MCF 10A (cell line): ENCODE results near the gene ADARB2. TPM values are rescaled to one million over a fixed set of nuclear protein-coding genes. Genes with fewer than 3 reads are reported as not detected.

Experiments
- BruUV-seq: library from RNA; stranded (reverse); fragments of 400-500 nt; replicated peaks from 2 replicates; lab custom pipeline; 2021; lab: Mats Ljungman, UMichigan
- CTCF ChIA-PET: fragments of 300-600 bp; sonication (Branson Sonifier 250); formaldehyde crosslinking; extraction: SDS; loops from one replicate; lab custom pipeline; 2021; ENCODE audit warnings: antibody characterized with exemption, inconsistent platforms; lab: Yijun Ruan, JAX
- POLR2A ChIA-PET: fragments of 300-600, 350-650 bp; sonication (Branson Sonifier 250); formaldehyde crosslinking; extraction: SDS; loops from one replicate; lab custom pipeline; 2020; ENCODE audit warnings: antibody characterized with exemption, inconsistent platforms; lab: Yijun Ruan, JAX
- DNase-seq: peaks from one replicate; pipeline ENCODE4 v3.0.0-alpha.2; 2018; ENCODE audit not compliant: unreplicated experiment
- H3K27ac Mint-ChIP-seq: one replicate; pipeline ENCODE4 v1.8.0; 2022; ENCODE audit warnings: mild to moderate bottlenecking, low read depth, mixed read lengths; ENCODE audit not compliant: unreplicated experiment
- H3K27me3 Mint-ChIP-seq: one replicate; pipeline ENCODE4 v1.8.0; 2022; ENCODE audit warnings: mixed read lengths; ENCODE audit not compliant: insufficient read depth, unreplicated experiment
- H3K36me3 Mint-ChIP-seq: one replicate; pipeline ENCODE4 v1.8.0; 2022; ENCODE audit warnings: mild to moderate bottlenecking, moderate library complexity, mixed read lengths; ENCODE audit not compliant: insufficient read depth, unreplicated experiment
- H3K4me1 Mint-ChIP-seq: one replicate; pipeline ENCODE4 v1.8.0; 2022; ENCODE audit warnings: mixed read lengths; ENCODE audit not compliant: insufficient read depth, unreplicated experiment
- H3K4me3 Mint-ChIP-seq: one replicate; pipeline ENCODE4 v1.8.0; 2022; ENCODE audit warnings: mild to moderate bottlenecking, moderate library complexity, mixed read lengths; ENCODE audit not compliant: unreplicated experiment
- H3K9me3 Mint-ChIP-seq: one replicate; pipeline ENCODE4 v1.8.0; 2022; ENCODE audit warnings: mixed read lengths; ENCODE audit not compliant: unreplicated experiment
- intact Hi-C: fragments of 100-400 bp; cut with micrococcal nuclease; formaldehyde crosslinking; loops from 2 replicates; pipeline ENCODE4 v1.14.1; 2022
- total RNA-seq: library from RNA; stranded (reverse); gene quantifications from 2 replicates; pipeline ENCODE4 v1.2.3, GENCODE V29; 2022
- TF ChIP-seq, protein P1 (sequence below): fragments of 200-600 bp; IDR thresholded peaks from one replicate; pipeline ENCODE4 v1.8.0; 2022; ENCODE audit warnings: antibody characterized with exemption, mild to moderate bottlenecking; ENCODE audit not compliant: unreplicated experiment

The ADARB2 gene
- total RNA-seq, 1 experiment from 2014 or later, result 0.96 TPM

DNA sequence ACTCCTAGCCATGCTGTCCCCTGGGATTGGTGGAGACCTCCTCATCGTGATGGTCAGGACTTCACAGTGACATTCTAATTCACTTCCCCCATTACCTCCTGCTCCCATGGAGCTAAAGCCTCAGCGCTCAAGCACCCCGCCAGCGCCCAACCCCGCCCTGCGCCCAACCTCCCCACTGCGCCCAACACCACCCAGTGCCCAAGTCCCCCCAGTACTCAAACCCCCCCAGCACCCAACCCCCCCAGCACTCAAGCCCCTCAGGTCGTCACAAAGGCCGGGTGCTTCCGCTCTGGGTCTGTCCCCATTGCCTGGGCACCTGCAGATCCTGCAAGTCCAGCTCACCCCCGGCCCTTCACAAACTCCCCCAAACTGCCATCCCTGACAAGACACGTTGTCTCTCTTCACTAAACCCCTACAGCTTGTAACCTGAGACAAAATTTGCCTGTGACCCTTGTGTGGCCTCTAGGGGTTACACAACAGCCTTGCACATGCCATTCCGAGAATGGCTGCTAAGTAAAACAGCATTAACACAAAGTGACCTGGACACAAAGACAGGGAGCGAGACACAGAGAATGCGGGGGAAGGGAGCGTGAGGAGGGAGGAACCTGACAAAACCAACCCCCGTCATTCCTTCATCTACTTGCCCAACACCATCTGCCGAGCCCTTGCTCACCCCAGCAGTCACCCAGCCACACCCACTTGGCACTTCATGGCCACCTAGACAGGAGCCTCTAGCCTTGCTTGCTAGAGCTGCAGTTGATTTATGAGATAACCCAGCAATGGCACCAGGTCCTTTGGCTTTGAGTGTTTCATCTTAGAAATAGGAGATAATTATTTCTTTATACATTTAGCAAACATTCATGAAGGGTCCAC is 107.8 kb downstream of the ADARB2 start:
- intact Hi-C loops, result no loop called here
- TF ChIP-seq, protein P1, sequence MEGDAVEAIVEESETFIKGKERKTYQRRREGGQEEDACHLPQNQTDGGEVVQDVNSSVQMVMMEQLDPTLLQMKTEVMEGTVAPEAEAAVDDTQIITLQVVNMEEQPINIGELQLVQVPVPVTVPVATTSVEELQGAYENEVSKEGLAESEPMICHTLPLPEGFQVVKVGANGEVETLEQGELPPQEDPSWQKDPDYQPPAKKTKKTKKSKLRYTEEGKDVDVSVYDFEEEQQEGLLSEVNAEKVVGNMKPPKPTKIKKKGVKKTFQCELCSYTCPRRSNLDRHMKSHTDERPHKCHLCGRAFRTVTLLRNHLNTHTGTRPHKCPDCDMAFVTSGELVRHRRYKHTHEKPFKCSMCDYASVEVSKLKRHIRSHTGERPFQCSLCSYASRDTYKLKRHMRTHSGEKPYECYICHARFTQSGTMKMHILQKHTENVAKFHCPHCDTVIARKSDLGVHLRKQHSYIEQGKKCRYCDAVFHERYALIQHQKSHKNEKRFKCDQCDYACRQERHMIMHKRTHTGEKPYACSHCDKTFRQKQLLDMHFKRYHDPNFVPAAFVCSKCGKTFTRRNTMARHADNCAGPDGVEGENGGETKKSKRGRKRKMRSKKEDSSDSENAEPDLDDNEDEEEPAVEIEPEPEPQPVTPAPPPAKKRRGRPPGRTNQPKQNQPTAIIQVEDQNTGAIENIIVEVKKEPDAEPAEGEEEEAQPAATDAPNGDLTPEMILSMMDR, result no peak
- ChIA-PET POLR2A (interaction anchor here (0.6 to 0.7 kb wide), 3 partner anchors 187 to 429 kb away, joined by 3 read pairs; no protein-coding TSS in a partner anchor), CTCF (no interaction called here)
- no TSS peak for BruUV-seq
- Mint-ChIP-seq H3K36me3 (peaks cover 14% of the 10 kb centered on the region), H3K27me3 (no peaks in the 10 kb centered on the region), H3K27ac (no peak overlapping the region), H3K4me3 (no peak overlapping the region), H3K9me3 (no peaks in the 10 kb centered on the region), H3K4me1 (no peaks in the 10 kb centered on the region)
- peak; percentile 55 for DNase-seq

DNA sequence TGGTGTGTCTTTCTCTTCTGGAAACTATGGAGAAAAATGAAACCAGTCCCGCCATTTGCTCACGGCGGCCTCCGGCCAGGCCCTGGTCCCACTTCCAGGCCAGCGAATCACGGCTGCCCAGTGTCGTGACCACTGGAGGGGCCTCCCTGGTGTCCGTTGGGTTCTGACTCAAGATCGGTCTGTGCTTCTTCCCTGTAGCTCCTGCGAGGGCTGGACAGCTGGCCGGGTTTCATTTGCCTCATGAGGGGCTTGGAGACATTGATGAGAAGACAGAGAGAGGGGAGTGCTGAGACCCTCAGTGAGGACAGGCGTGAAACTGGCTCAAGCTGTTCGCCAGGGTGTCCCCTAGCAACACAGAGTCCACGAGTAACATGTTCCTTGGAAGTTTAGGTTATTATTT is 108.6 kb downstream of the ADARB2 start:
- Mint-ChIP-seq H3K4me3 (no peak overlapping the region), H3K36me3 (peaks cover 14% of the 10 kb centered on the region)
- no peak for DNase-seq

DNA sequence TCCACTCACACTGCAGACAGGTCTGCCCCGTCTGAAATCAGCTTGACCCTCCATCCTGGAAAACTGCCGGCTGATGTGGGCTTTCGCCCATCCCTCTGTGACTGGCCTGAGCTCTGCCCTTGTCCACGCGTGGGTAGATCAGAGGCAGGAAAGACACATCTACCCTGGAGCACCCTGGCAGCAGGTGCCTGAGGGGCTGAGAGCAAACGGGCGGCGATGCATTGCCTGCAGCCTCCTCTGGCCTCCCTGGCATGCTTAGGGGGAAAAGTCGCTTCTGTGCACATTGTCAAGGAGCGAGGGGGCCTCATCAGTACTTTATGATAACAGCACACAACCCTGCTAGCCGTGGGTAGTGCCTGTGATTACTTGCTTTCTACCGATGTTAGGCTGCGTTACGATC is 109.4 kb downstream of the ADARB2 start:
- POLR2A ChIA-PET, result no interaction called here
- intact Hi-C loops, result no loop called here
- H3K4me1 Mint-ChIP-seq, result no peaks in the 10 kb centered on the region

More for the DNA sequence above, 108.6 kb downstream of the ADARB2 start:
- intact Hi-C loops, result no loop called here
- BruUV-seq, result no TSS peak
- no peaks in the 10 kb centered on the region for H3K27me3 Mint-ChIP-seq
- CTCF ChIA-PET, result interaction anchor here (0.7 kb wide), 2 partner anchors 10 to 17 kb away, joined by 3 read pairs; no protein-coding TSS in a partner anchor
- H3K27ac Mint-ChIP-seq, result no peak overlapping the region
- POLR2A ChIA-PET, result interaction anchor here (0.6 kb wide), 1 partner anchor 10 kb away, joined by 3 read pairs; no protein-coding TSS in a partner anchor
- H3K4me1 Mint-ChIP-seq, result no peaks in the 10 kb centered on the region
- TF ChIP-seq, protein P1, result no peak
- H3K9me3 Mint-ChIP-seq, result no peaks in the 10 kb centered on the region

DNA sequence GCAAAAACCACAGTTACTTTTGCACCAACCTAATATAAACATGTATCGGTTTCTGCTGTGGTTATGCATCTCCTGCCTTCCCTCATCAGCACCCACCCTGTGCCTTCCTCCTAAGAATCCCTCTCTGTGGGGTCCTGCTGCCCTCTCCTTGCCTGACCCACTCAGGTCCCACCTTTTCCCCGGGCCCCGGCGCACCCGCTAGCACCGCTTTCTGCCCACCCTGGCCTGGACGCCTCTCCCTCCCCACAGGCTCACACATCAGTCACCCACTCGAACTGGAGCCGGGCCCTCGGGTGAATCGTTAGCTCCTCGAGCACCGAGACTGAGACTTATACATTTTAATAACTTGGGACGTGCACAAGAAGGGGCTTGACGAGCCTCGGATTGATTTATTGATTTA is 110.5 kb downstream of the ADARB2 start:
- no peaks in the 10 kb centered on the region for H3K4me1 Mint-ChIP-seq
- H3K27ac Mint-ChIP-seq, result no peak overlapping the region
- no TSS peak for BruUV-seq
- DNase-seq, result no peak
- no peak overlapping the region for H3K4me3 Mint-ChIP-seq
- ChIA-PET POLR2A (no interaction called here), CTCF (no interaction called here)
- intact Hi-C loops, result no loop called here
- H3K36me3 Mint-ChIP-seq, result peaks cover 9% of the 10 kb centered on the region
- H3K27me3 Mint-ChIP-seq, result no peaks in the 10 kb centered on the region
- TF ChIP-seq, protein P1, result no peak
- no peaks in the 10 kb centered on the region for H3K9me3 Mint-ChIP-seq

More for the DNA sequence above, 109.4 kb downstream of the ADARB2 start:
- peaks cover 14% of the 10 kb centered on the region for H3K36me3 Mint-ChIP-seq
- H3K27ac Mint-ChIP-seq, result no peak overlapping the region
- no TSS peak for BruUV-seq
- CTCF ChIA-PET, result interaction anchor here (0.7 kb wide), 1 partner anchor 18 kb away, joined by 3 read pairs; no protein-coding TSS in a partner anchor
- H3K9me3 Mint-ChIP-seq, result no peaks in the 10 kb centered on the region
- no peak for DNase-seq
- TF ChIP-seq, protein P1, result no peak
- no peaks in the 10 kb centered on the region for H3K27me3 Mint-ChIP-seq
- H3K4me3 Mint-ChIP-seq, result no peak overlapping the region
